Forelimb muscle (tissue), 1 donor: Measurements from ENCODE around the gene DCAF10. TPM values are rescaled to one million over a fixed set of nuclear protein-coding genes. Genes with fewer than 3 reads are reported as not detected.
"Not testable (repeated sequence)": the region's sequence is repeated elsewhere in the genome, so short reads cannot be mapped to it uniquely, and the experiment has no call there.

ENCODE experiments used
- DNase-seq: peaks from one replicate; pipeline ENCODE4 v3.0.0-alpha.2; 2013; ENCODE audit warnings: low read depth
- polyA plus RNA-seq: library from polyadenylated mRNA; unstranded; fragments of 120-200 nt; gene quantifications from one replicate; pipeline ENCODE4 v1.2.1, GENCODE V29; 2013; ENCODE audit not compliant: insufficient read length

The DCAF10 gene
- polyA plus RNA-seq, 1 donor: 21.1 TPM

GRCh38 chr9:37908283-37908682 is 107.7 kb downstream of the DCAF10 start:
- DNase-seq: no peak

GRCh38 chr9:37908698-37909186 is 108.1 kb downstream of the DCAF10 start:
- no peak for DNase-seq

GRCh38 chr9:37909326-37909725 is 108.7 kb downstream of the DCAF10 start:
- no peak for DNase-seq

- not testable (repeated sequence) for DNase-seq
These were observed 109.2 kb downstream of the DCAF10 start for GRCh38 chr9:37909836-37910235.

- DNase-seq: no peak
These were observed 109.7 kb downstream of the DCAF10 start for GRCh38 chr9:37910271-37910670.

- no peak for DNase-seq
These were observed 110.7 kb downstream of the DCAF10 start for GRCh38 chr9:37911271-37911681.

- peak; percentile 59 for DNase-seq
These were observed 113.0 kb downstream of the DCAF10 start for GRCh38 chr9:37913480-37914153.

- DNase-seq: no peak
These were observed 113.6 kb downstream of the DCAF10 start for GRCh38 chr9:37914154-37914551.

- no peak for DNase-seq
These were observed 114.2 kb downstream of the DCAF10 start for GRCh38 chr9:37914701-37915358.

GRCh38 chr9:37915911-37916470 is 115.4 kb downstream of the DCAF10 start:
- no peak for DNase-seq

- DNase-seq: no peak
These were observed 116.1 kb downstream of the DCAF10 start for GRCh38 chr9:37916471-37917312.

Other genes with a start within 250 kb of the DCAF10 start
- gene FBXO10, start 224.4 kb upstream of the DCAF10 start, polyA plus RNA-seq: 39.4 TPM
- gene TOMM5, start 208.2 kb upstream of the DCAF10 start, polyA plus RNA-seq: 68.8 TPM
- gene FRMPD1, start 149.8 kb upstream of the DCAF10 start, polyA plus RNA-seq: 12.5 TPM
- gene TRMT10B, start 47.0 kb upstream of the DCAF10 start, polyA plus RNA-seq: 11.4 TPM
- 23.2 TPM for gene EXOSC3, start 15.7 kb upstream of the DCAF10 start, polyA plus RNA-seq
- 12.5 TPM for gene SLC25A51, start 103.3 kb downstream of the DCAF10 start, polyA plus RNA-seq